HL-60 (cell line): ENCODE measurements around the gene BAHCC1.
A peak's percentile ranks its signal among the peaks of the same experiment; 100 is the strongest.

Source experiments
- DNase-seq, 2 experiments: peaks; one replicate each; pipeline ENCODE4 v3.0.0-alpha.2; 2010 to 2020; ENCODE audit warnings: low read depth in 1 of 2, low spot score in 1 of 2
- H3K27ac ChIP-seq: fragments of 250-450 bp; sonication (Bioruptor Pico); replicated peaks from 2 replicates; pipeline ENCODE4 v1.5.1; 2020; ENCODE audit warnings: mild to moderate bottlenecking, moderate library complexity
- H3K27me3 ChIP-seq: fragments of 250-450 bp; sonication (Bioruptor Pico); 2 replicates; pipeline ENCODE4 v1.5.1; 2021; ENCODE audit warnings: mild to moderate bottlenecking, moderate library complexity; ENCODE audit not compliant: insufficient read depth, poor library complexity, severe bottlenecking
- H3K4me3 ChIP-seq: replicated peaks from 2 replicates; pipeline ENCODE4 v1.5.1; 2011; ENCODE audit warnings: mild to moderate bottlenecking, control low read depth, low read length; ENCODE audit not compliant: insufficient read depth
- CTCF ChIP-seq: IDR thresholded peaks from one replicate; pipeline ENCODE4 v1.5.1; 2011; ENCODE audit warnings: low read length, control low read depth, inconsistent platforms; ENCODE audit not compliant: insufficient read depth
- GABPA ChIP-seq: IDR thresholded peaks from 2 replicates; pipeline ENCODE4 v1.6.1; 2012; ENCODE audit warnings: low read depth
- POLR2AphosphoS5 ChIP-seq: IDR thresholded peaks from 2 replicates; pipeline ENCODE4 v1.6.1; 2012; ENCODE audit warnings: low read depth
- REST ChIP-seq: IDR thresholded peaks from 2 replicates; pipeline ENCODE4 v1.6.1; 2012; ENCODE audit warnings: low read depth; ENCODE audit not compliant: insufficient replicate concordance
- SPI1 ChIP-seq: IDR thresholded peaks from 2 replicates; pipeline ENCODE4 v1.6.1; 2012; ENCODE audit warnings: low read depth, mild to moderate bottlenecking, borderline replicate concordance

The BAHCC1 gene

GRCh38 chr17:81400996-81401722 lies 5.9 kb downstream of the BAHCC1 start:
- H3K27ac ChIP-seq: peak overlapping the region; percentile 95
- peak in 1 of 2 experiments; percentile 20 for DNase-seq
- peak overlapping the region; percentile 51 for H3K4me3 ChIP-seq
- no peaks in the 10 kb centered on the region for H3K27me3 ChIP-seq
- TF ChIP-seq CTCF (no peak), SPI1 (peak; percentile 32; the same call in 1 of the 2 replicates), POLR2AphosphoS5 (no peak), GABPA (no peak), REST (peak; percentile 10)

GRCh38 chr17:81401723-81402529 lies 6.7 kb downstream of the BAHCC1 start:
- H3K27ac ChIP-seq: peak overlapping the region; percentile 95
- DNase-seq: peak in 1 of 2 experiments; percentile 80
- TF ChIP-seq CTCF (peak; percentile 25), POLR2AphosphoS5 (peak; percentile 33; the same call in 1 of the 2 replicates), GABPA (no peak)
- no peaks in the 10 kb centered on the region for H3K27me3 ChIP-seq
- H3K4me3 ChIP-seq: no peak overlapping the region; the same call in 1 of the 2 replicates

- H3K4me3 ChIP-seq: no peak overlapping the region
- DNase-seq: no peak
- H3K27ac ChIP-seq: peak overlapping the region; percentile 95
- H3K27me3 ChIP-seq: no peaks in the 10 kb centered on the region
- no peak for TF ChIP-seq SPI1
- no peak for TF ChIP-seq GABPA
- no peak for TF ChIP-seq REST
- TF ChIP-seq POLR2AphosphoS5: no peak
- TF ChIP-seq CTCF: no peak
Measured at GRCh38 chr17:81402530-81402941, 7.3 kb downstream of the BAHCC1 start.
